OCI-LY3 (cell line): ENCODE measurements around the gene GMCL2.

Source experiments
- CTCF ChIP-seq: fragments of 200-600, 300-600 bp; sonication (generic); IDR thresholded peaks from 2 replicates; pipeline ENCODE4 v1.5.1; 2014; ENCODE audit warnings: antibody characterized with exemption, low read length, low read depth
- EZH2phosphoT487 ChIP-seq: fragments of 200-600 bp; shearing (Covaris generic); IDR thresholded peaks from 2 replicates; pipeline ENCODE4 v1.6.1; 2018; ENCODE audit warnings: antibody characterized with exemption, mixed run types, low read depth

GRCh38 chr5:178152491-178153444, 34.4 kb downstream of the GMCL2 start:
- TF ChIP-seq EZH2phosphoT487 = no peak
- TF ChIP-seq CTCF = no peak
